Measurements from ENCODE around the gene FLNB. TPM values are rescaled to one million over a fixed set of nuclear protein-coding genes. Genes with fewer than 3 reads are reported as not detected.

FLNB gene
- total RNA-seq, 2 donors from 2014 or later: 96.9 to 139 TPM

DNA sequence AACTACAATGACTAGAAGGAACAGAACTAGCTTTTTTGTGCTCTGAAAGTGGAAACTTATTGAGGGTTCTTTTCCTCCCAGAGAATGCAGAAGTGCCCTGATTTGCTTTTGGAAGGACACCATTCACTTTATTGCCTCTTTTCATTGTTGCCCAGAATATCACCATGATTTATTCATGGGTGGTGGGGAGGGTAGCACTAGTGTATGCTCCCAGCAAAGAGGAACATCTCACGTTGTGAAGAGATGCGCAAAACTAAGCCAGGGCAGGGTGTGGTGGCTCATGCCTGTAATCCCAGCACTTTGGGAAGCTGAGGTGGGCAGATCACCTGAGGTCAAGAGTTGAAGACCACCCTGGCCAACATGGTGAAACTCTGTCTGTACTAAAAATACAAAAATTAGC lies 31.4 kb downstream of the FLNB start:
- no peak for DNase-seq (ENCODE audit: low spot score)
- H3K27ac ChIP-seq: no peak overlapping the region

DNA sequence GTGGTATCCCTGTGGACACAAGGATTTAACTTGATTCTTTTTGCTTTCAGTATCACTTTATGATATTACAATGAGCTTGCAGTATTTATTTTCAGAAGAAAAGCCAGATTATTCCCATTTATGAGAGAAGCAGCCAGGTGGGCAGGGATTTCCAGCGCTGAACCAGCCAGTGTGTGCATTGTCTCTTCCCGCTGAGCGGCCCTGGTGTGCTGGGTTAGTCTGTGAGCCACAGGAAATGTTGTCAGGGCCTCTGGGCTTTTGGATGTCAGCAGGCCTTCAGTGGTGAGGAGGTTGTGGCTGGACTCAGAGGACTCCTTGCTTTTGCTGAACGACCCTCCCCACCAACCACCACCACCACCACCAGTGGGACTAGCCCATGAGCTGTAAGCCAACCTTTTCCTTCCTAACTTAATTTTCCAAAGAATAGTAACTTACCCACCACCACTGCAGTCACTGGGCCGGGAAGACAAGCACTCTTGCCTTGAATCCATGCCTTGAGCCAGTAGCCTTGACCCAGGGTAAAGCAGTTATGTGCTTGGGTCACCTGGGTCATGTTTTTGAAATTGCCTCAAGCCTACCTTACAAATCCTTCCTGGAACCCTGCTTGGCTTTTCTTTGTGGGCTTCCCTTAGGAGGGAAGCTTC lies 33.1 kb downstream of the FLNB start:
- no peaks in the 10 kb centered on the region for H3K27me3 ChIP-seq (replicated peaks; ENCODE audit: insufficient read depth)
- H3K36me3 ChIP-seq: no peaks in the 10 kb centered on the region
- DNase-seq (ENCODE audit: low spot score) (no peak), ATAC-seq (ENCODE audit: insufficient number of reproducible peaks, low FRiP score, low read depth) (no peak)
- peaks cover 30 to 99% of the 10 kb centered on the region in 2 donors for H3K4me1 ChIP-seq (ENCODE audit: control insufficient read depth in 1 of 2, low read depth in 2 of 2)
- peak overlapping the region; percentile 3 to 38 for H3K27ac ChIP-seq
- no peaks in the 10 kb centered on the region for H3K9me3 ChIP-seq
- TF ChIP-seq, protein P1, sequence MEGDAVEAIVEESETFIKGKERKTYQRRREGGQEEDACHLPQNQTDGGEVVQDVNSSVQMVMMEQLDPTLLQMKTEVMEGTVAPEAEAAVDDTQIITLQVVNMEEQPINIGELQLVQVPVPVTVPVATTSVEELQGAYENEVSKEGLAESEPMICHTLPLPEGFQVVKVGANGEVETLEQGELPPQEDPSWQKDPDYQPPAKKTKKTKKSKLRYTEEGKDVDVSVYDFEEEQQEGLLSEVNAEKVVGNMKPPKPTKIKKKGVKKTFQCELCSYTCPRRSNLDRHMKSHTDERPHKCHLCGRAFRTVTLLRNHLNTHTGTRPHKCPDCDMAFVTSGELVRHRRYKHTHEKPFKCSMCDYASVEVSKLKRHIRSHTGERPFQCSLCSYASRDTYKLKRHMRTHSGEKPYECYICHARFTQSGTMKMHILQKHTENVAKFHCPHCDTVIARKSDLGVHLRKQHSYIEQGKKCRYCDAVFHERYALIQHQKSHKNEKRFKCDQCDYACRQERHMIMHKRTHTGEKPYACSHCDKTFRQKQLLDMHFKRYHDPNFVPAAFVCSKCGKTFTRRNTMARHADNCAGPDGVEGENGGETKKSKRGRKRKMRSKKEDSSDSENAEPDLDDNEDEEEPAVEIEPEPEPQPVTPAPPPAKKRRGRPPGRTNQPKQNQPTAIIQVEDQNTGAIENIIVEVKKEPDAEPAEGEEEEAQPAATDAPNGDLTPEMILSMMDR (IDR thresholded peaks at IDR 0.05): no peak
- no peak overlapping the region for H3K4me3 ChIP-seq

More for the DNA sequence above, 31.4 kb downstream of the FLNB start:
- no peaks in the 10 kb centered on the region for H3K36me3 ChIP-seq
- ATAC-seq (ENCODE audit: insufficient number of reproducible peaks, low FRiP score, low read depth): no peak
- H3K4me3 ChIP-seq: no peak overlapping the region
- H3K9me3 ChIP-seq: no peaks in the 10 kb centered on the region
- peaks cover 29 to 99% of the 10 kb centered on the region in 2 donors for H3K4me1 ChIP-seq (ENCODE audit: control insufficient read depth in 1 of 2, low read depth in 2 of 2)
- TF ChIP-seq, protein P1 (IDR thresholded peaks at IDR 0.05): no peak
- no peaks in the 10 kb centered on the region for H3K27me3 ChIP-seq (replicated peaks; ENCODE audit: insufficient read depth)

DNA sequence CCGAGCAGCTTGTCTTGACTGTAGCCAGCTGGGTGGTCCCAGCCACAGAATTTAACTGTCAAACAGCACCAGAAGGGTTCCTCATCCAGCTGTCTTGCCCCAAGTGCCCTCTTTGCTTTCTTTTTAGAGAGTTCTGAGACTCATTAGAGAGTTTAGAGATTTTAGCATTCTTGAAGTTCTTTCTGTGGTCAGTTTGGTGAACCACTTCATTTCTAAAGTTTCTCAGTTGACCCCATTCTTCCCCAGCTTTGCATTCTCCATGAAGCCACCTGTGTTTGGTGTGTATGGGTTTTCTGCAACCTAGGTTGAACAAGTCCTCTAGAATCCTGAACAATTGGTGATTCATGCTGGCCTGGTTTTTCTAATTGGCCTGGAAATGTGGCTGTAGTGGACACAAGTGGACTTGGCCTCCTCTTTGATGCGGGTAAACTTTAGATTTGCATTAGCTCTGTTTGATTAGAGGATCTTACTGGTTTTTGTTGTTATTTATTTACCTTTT lies 33.7 kb downstream of the FLNB start:
- Histone ChIP-seq H3K4me3 (no peak overlapping the region), H3K27ac (peak overlapping the region; percentile 3 to 38)

GRCh38 chr3:58042947-58043707 lies 34.9 kb downstream of the FLNB start:
- ATAC-seq (ENCODE audit: insufficient number of reproducible peaks, low FRiP score, low read depth): no peak
- Histone ChIP-seq H3K9me3 (no peaks in the 10 kb centered on the region), H3K27me3 (replicated peaks; ENCODE audit: insufficient read depth) (no peaks in the 10 kb centered on the region), H3K36me3 (no peaks in the 10 kb centered on the region), H3K4me3 (no peak overlapping the region), H3K4me1 (ENCODE audit: control insufficient read depth in 1 of 2, low read depth in 2 of 2) (peaks cover 39 to 100% of the 10 kb centered on the region in 2 donors), H3K27ac (peak overlapping the region; percentile 20 to 40)
- TF ChIP-seq, protein P1 (IDR thresholded peaks at IDR 0.05): no peak
- no peak for DNase-seq (ENCODE audit: low spot score)

More for the DNA sequence above, 33.7 kb downstream of the FLNB start:
- DNase-seq (ENCODE audit: low spot score) (no peak), ATAC-seq (ENCODE audit: insufficient number of reproducible peaks, low FRiP score, low read depth) (no peak)
- Histone ChIP-seq H3K27me3 (replicated peaks; ENCODE audit: insufficient read depth) (no peaks in the 10 kb centered on the region), H3K4me1 (ENCODE audit: control insufficient read depth in 1 of 2, low read depth in 2 of 2) (peaks cover 33 to 99% of the 10 kb centered on the region in 2 donors), H3K36me3 (no peaks in the 10 kb centered on the region), H3K9me3 (no peaks in the 10 kb centered on the region)
- TF ChIP-seq, protein P1 (IDR thresholded peaks at IDR 0.05): no peak

DNA sequence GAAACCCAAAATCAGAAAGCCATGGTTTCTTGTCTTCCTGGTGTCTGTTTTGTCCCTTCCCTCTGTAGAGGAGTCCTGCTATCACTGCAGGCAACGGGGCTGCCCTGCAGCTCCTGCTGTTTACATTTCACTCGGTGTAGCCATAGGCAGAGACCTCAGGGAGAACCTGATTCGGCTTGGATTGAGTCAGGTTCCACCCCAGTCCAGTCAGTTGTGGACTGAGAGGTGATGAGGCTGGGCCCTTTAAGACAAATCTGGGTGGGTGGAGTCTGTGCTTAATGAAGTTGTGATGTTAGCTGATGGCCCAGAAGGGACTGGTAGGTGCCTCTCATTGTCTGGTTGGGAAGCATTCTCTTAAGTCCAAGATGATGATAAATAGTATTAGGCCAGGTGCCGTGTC lies 35.7 kb downstream of the FLNB start:
- Histone ChIP-seq H3K27ac (peak overlapping the region; percentile 3 to 40), H3K4me1 (ENCODE audit: control insufficient read depth in 1 of 2, low read depth in 2 of 2) (peaks cover 47 to 100% of the 10 kb centered on the region in 2 donors), H3K4me3 (no peak overlapping the region), H3K9me3 (no peaks in the 10 kb centered on the region), H3K36me3 (no peaks in the 10 kb centered on the region), H3K27me3 (replicated peaks; ENCODE audit: insufficient read depth) (no peaks in the 10 kb centered on the region)
- DNase-seq (ENCODE audit: low spot score) (no peak), ATAC-seq (ENCODE audit: insufficient number of reproducible peaks, low FRiP score, low read depth) (no peak)
- TF ChIP-seq, protein P1 (IDR thresholded peaks at IDR 0.05): no peak

All from thoracic aorta (tissue), 2 donors.